Spleen (tissue), 7 donors: Measurements from ENCODE around the gene EFS.

Experiments used
- CTCF ChIP-seq, 11 experiments: fragments of 200-600 bp in 7 of 11; fragments of 450-650 bp in 4 of 11; sonication (generic) in 4 of 11; IDR thresholded peaks in 8 of 11; conservative IDR thresholded peaks in 3 of 11; 1 replicate in 7 of 11; 2 replicates in 4 of 11; pipeline versions ENCODE4 v1.4.0 to v1.8.0; 2016 to 2021; ENCODE audit warnings: antibody characterized with exemption in 11 of 11, inconsistent platforms in 4 of 11, mild to moderate bottlenecking in 1 of 11
- POLR2AphosphoS5 ChIP-seq, 3 donors: sonication (generic); formaldehyde crosslinking; IDR thresholded peaks; one replicate each; pipeline ENCODE4 v1.5.1; 2017; ENCODE audit warnings: antibody characterized with exemption in 3 of 3
- donor health status: DM: no; HTN: no; CAD: no; lungs with moderate emphysema.
- donor health status: DM: no; HTN: no; CAD: no.
- donor health status: DM: no; HTN: no; CAD: no.

GRCh38 chr14:23361763-23362162 is 3.2 kb downstream of the EFS start:
- TF ChIP-seq CTCF (IDR thresholded peaks at IDR 0.05 in 8 of 11, conservative IDR thresholded peaks at IDR 0.05 in 3 of 11) (no peak), POLR2AphosphoS5 (IDR thresholded peaks at IDR 0.05) (no peak)
